Measurements from ENCODE around the gene NIT1. TPM values are rescaled to one million over a fixed set of nuclear protein-coding genes. Genes with fewer than 3 reads are reported as not detected.

The NIT1 gene
- total and polyA plus RNA-seq, 10 of the 15 experiments (the other 5 are each of a cell fraction or from before 2014, with no cell fraction given), result 19.2 to 54.4 (median 28.3) TPM

GRCh38 chr1:161117759-161118581 is at the start of gene NIT1, which contains the start of gene PFDN2 (continued):
- TF ChIP-seq MTA2 (IDR thresholded peaks at IDR 0.05; ENCODE audit: low read depth) (no peak), ASH2L (IDR thresholded peaks at IDR 0.05; ENCODE audit: borderline replicate concordance, low read depth) (no peak), SRF (IDR thresholded peaks at IDR 0.05; ENCODE audit: low read depth in 2 of 2, low read length in 2 of 2) (no peak), SIX5 (IDR thresholded peaks at IDR 0.05; ENCODE audit: low read depth, low read length, severe bottlenecking) (peak; percentile 22), KAT2A (conservative IDR thresholded peaks at IDR 0.05; ENCODE audit: control insufficient read depth, low read depth, low read length) (no peak), ZNF274 (IDR thresholded peaks at IDR 0.05; ENCODE audit: insufficient read depth, insufficient read length) (no peak), WRNIP1 (IDR thresholded peaks at IDR 0.05; ENCODE audit: borderline replicate concordance, low read depth, low read length) (no peak), TCF7 (IDR thresholded peaks at IDR 0.05; ENCODE audit: borderline replicate concordance) (no peak), KDM1A (IDR thresholded peaks at IDR 0.05; ENCODE audit: borderline replicate concordance) (no peak), ATF7 (IDR thresholded peaks at IDR 0.05; ENCODE audit: low read depth) (no peak), SREBF1 (IDR thresholded peaks at IDR 0.05; ENCODE audit: low read length) (no peak), SUPT20H (IDR thresholded peaks at IDR 0.05; ENCODE audit: borderline replicate concordance, control insufficient read depth, low read depth, low read length) (no peak), SMARCA5 (IDR thresholded peaks at IDR 0.05) (0 out of 2 replicates have a peak, but pooled peaks have one; percentile 53), TAF1 (IDR thresholded peaks at IDR 0.05; ENCODE audit: borderline replicate concordance, low read depth, low read length) (peak; percentile 94), SKIL (IDR thresholded peaks at IDR 0.05; ENCODE audit: low read depth, poor library complexity, severe bottlenecking) (no peak), ETV6 (conservative IDR thresholded peaks at IDR 0.05 in 1 of 2, IDR thresholded peaks at IDR 0.05 in 1 of 2; ENCODE audit: borderline replicate concordance in 1 of 2, low read depth in 1 of 2) (no peak), RUNX3 (IDR thresholded peaks at IDR 0.05; ENCODE audit: low read length) (peak; percentile 24), ZBTB40 (IDR thresholded peaks at IDR 0.05; ENCODE audit: borderline replicate concordance) (peak; percentile 86), EED (IDR thresholded peaks at IDR 0.05; ENCODE audit: low read depth) (no peak), IKZF2 (IDR thresholded peaks at IDR 0.05) (0 out of 4 replicates have a peak, but pooled peaks of 1 of the 2 experiments have one; percentile 23), MTA3 (IDR thresholded peaks at IDR 0.05; ENCODE audit: borderline replicate concordance, low read length) (no peak), FOXK2 (IDR thresholded peaks at IDR 0.05) (no peak), HCFC1 (IDR thresholded peaks at IDR 0.05; ENCODE audit: low read length) (peak; percentile 44; the same call in 1 of the 2 replicates)

Measured in GM12878 (cell line).